SH-SY5Y (cell line): ENCODE measurements around the gene CFAP77.

Experiments
- GATA2 ChIP-seq: IDR thresholded peaks from 2 replicates; pipeline ENCODE4 v1.6.1; 2011; ENCODE audit warnings: mild to moderate bottlenecking, low read depth, low read length
- GATA3 ChIP-seq: IDR thresholded peaks from 2 replicates; pipeline ENCODE4 v1.6.1; 2011; ENCODE audit warnings: low read depth, mild to moderate bottlenecking, low read length, moderate library complexity

The CFAP77 gene

GRCh38 chr9:132584601-132585560 lies 174.9 kb downstream of the CFAP77 start:
- TF ChIP-seq GATA3 (no peak), GATA2 (no peak)

- TF ChIP-seq GATA3, result no peak
- no peak for TF ChIP-seq GATA2
These were observed 176.2 kb downstream of the CFAP77 start for GRCh38 chr9:132585954-132586829.

GRCh38 chr9:132586830-132587591 lies 177.0 kb downstream of the CFAP77 start:
- TF ChIP-seq GATA2, result no peak
- TF ChIP-seq GATA3, result no peak

GRCh38 chr9:132587592-132587955 lies 177.6 kb downstream of the CFAP77 start:
- TF ChIP-seq GATA2 (no peak), GATA3 (no peak)

GRCh38 chr9:132588098-132588497 lies 178.1 kb downstream of the CFAP77 start:
- TF ChIP-seq GATA2, result no peak
- no peak for TF ChIP-seq GATA3

- TF ChIP-seq GATA2, result no peak
- no peak for TF ChIP-seq GATA3
These were observed 178.6 kb downstream of the CFAP77 start for GRCh38 chr9:132588501-132589147.

- TF ChIP-seq GATA2 (no peak), GATA3 (no peak)
These were observed 179.4 kb downstream of the CFAP77 start for GRCh38 chr9:132589148-132590036.

- TF ChIP-seq GATA2 (no peak), GATA3 (no peak)
These were observed 180.0 kb downstream of the CFAP77 start for GRCh38 chr9:132590037-132590317.

GRCh38 chr9:132590318-132591182 lies 180.5 kb downstream of the CFAP77 start:
- TF ChIP-seq GATA2 (no peak), GATA3 (no peak)

GRCh38 chr9:132591244-132591643 lies 181.2 kb downstream of the CFAP77 start:
- TF ChIP-seq GATA2 (no peak), GATA3 (no peak)

- TF ChIP-seq GATA3, result no peak
- TF ChIP-seq GATA2, result no peak
These were observed 181.8 kb downstream of the CFAP77 start for GRCh38 chr9:132591751-132592314.
